ENCODE data around the gene TMEM150A.
A peak's percentile ranks its signal among the peaks of the same experiment; 100 is the strongest.

The TMEM150A gene

GRCh38 chr2:85601771-85602475 is 575 bp downstream of the TMEM150A start:
- no peak for TF ChIP-seq CTCF (IDR thresholded peaks at IDR 0.05; ENCODE audit: low read depth, low read length, missing control alignments)
- H3K4me3 ChIP-seq (ENCODE audit: low read depth, low read length), result peak overlapping the region; percentile 96
- DNase-seq, result no peak
- H3K27ac ChIP-seq, result peak overlapping the region; percentile 14
- H3K36me3 ChIP-seq (replicated peaks), result peaks cover 9% of the 10 kb centered on the region
- no peaks in the 10 kb centered on the region for H3K27me3 ChIP-seq (replicated peaks)
- in situ Hi-C loops (cut with HindIII; ENCODE audit: low pct_ligation_motif_present, low sequenced_read_pairs), result no loop called here

- DNase-seq, result no peak
- Histone ChIP-seq H3K27me3 (replicated peaks) (no peaks in the 10 kb centered on the region), H3K4me3 (ENCODE audit: low read depth, low read length) (peak overlapping the region; percentile 96), H3K27ac (no peak overlapping the region), H3K36me3 (replicated peaks) (peaks cover 15% of the 10 kb centered on the region)
- in situ Hi-C loops (cut with HindIII; ENCODE audit: low pct_ligation_motif_present, low sequenced_read_pairs), result no loop called here
- TF ChIP-seq CTCF (IDR thresholded peaks at IDR 0.05; ENCODE audit: low read depth, low read length, missing control alignments), result no peak
Observed at GRCh38 chr2:85600951-85601770, 1.3 kb downstream of the TMEM150A start.

- H3K27me3 ChIP-seq (replicated peaks), result no peaks in the 10 kb centered on the region
- no peak overlapping the region for H3K27ac ChIP-seq
- peaks cover 15% of the 10 kb centered on the region for H3K36me3 ChIP-seq (replicated peaks)
- H3K4me3 ChIP-seq (ENCODE audit: low read depth, low read length), result no peak overlapping the region
- no peak for DNase-seq
- TF ChIP-seq CTCF (IDR thresholded peaks at IDR 0.05; ENCODE audit: low read depth, low read length, missing control alignments), result no peak
- in situ Hi-C loops (cut with HindIII; ENCODE audit: low pct_ligation_motif_present, low sequenced_read_pairs), result no loop called here
Observed at GRCh38 chr2:85600235-85600575, 2.3 kb downstream of the TMEM150A start.

- H3K36me3 ChIP-seq (replicated peaks), result peaks cover 15% of the 10 kb centered on the region
- no peaks in the 10 kb centered on the region for H3K27me3 ChIP-seq (replicated peaks)
- H3K27ac ChIP-seq, result no peak overlapping the region
- no peak for DNase-seq
- in situ Hi-C loops (cut with HindIII; ENCODE audit: low pct_ligation_motif_present, low sequenced_read_pairs), result no loop called here
- TF ChIP-seq CTCF (IDR thresholded peaks at IDR 0.05; ENCODE audit: low read depth, low read length, missing control alignments), result no peak
- H3K4me3 ChIP-seq (ENCODE audit: low read depth, low read length), result no peak overlapping the region
Observed at GRCh38 chr2:85599468-85600234, 2.8 kb downstream of the TMEM150A start.

- no peak for DNase-seq
- TF ChIP-seq CTCF (IDR thresholded peaks at IDR 0.05; ENCODE audit: low read depth, low read length, missing control alignments), result no peak
- Histone ChIP-seq H3K27ac (no peak overlapping the region), H3K27me3 (replicated peaks) (no peaks in the 10 kb centered on the region), H3K36me3 (replicated peaks) (peaks cover 15% of the 10 kb centered on the region), H3K4me3 (ENCODE audit: low read depth, low read length) (no peak overlapping the region)
- in situ Hi-C loops (cut with HindIII; ENCODE audit: low pct_ligation_motif_present, low sequenced_read_pairs), result no loop called here
Observed at GRCh38 chr2:85598594-85599340, 3.7 kb downstream of the TMEM150A start.
